Smooth muscle cell of bladder (primary cell): ENCODE data around the gene HMSD. TPM values are rescaled to one million over a fixed set of nuclear protein-coding genes. Genes with fewer than 3 reads are reported as not detected.

ENCODE experiments used
- total RNA-seq: library from RNA; depleted of rRNA; stranded (reverse); fragments of >200 nt; gene quantifications from 2 replicates; pipeline ENCODE4 v1.2.3, GENCODE V29; 2014

Gene HMSD
- under 0.01 TPM in 2 replicates for total RNA-seq

GRCh38 chr18:63949068-63949737 lies at the start of gene HMSD:
HMSD (plus strand) TSS chr18:63949301; CDS start chr18:63953456, 4,155 bp downstream.

GRCh38 chr18:63907664-63908063 lies 41.4 kb upstream of the HMSD start, which contains the start of gene SERPINB10:
SERPINB10 (plus strand) TSS chr18:63907958; CDS start chr18:63915511, 7,553 bp downstream.

GRCh38 chr18:63969942-63970808 lies 21.1 kb downstream of the HMSD start, which contains the start of gene SERPINB8:
SERPINB8 (plus strand) TSS chr18:63970081; CDS start chr18:63978309, 8,228 bp downstream.

Other genes starting within 250 kb of the HMSD start
- gene SERPINB11, start 246.3 kb upstream of the HMSD start, total RNA-seq: not detected in 2 replicates
- 1.4 and 4.1 TPM in 2 replicates for gene SERPINB7, start 173.9 kb upstream of the HMSD start, total RNA-seq
- 0.74 and 1.00 TPM in 2 replicates for gene SERPINB2, start 61.6 kb upstream of the HMSD start, total RNA-seq
- not detected in 2 replicates for gene SERPINB10, start 41.3 kb upstream of the HMSD start, total RNA-seq
- 8.7 and 9.1 TPM in 2 replicates for gene SERPINB8, start 20.8 kb downstream of the HMSD start, total RNA-seq
- not detected in 2 replicates for gene LINC00305, start 199.8 kb downstream of the HMSD start, total RNA-seq